Epithelial cell of proximal tubule (primary cell): Measurements from ENCODE around the gene PLEKHA1. TPM values are rescaled to one million over a fixed set of nuclear protein-coding genes. Genes with fewer than 3 reads are reported as not detected.

Source experiments
- DNase-seq: peaks from one replicate; pipeline ENCODE4 v3.0.0-alpha.2; 2011; ENCODE audit warnings: low read depth
- H3K4me3 ChIP-seq: 2 replicates; pipeline ENCODE4 v1.5.1; 2011; ENCODE audit warnings: low read depth, mild to moderate bottlenecking, low read length
- total RNA-seq: library from RNA; depleted of rRNA; stranded (reverse); fragments of >200 nt; gene quantifications from 2 replicates; pipeline ENCODE4 v1.2.3, GENCODE V29; 2015
- TF ChIP-seq, protein P1 (sequence below): conservative IDR thresholded peaks from 2 replicates; pipeline ENCODE4 v1.5.1; 2012; ENCODE audit warnings: low read depth, mild to moderate bottlenecking, low read length

Gene PLEKHA1
- total RNA-seq, 1 donor from 2014 or later, result 84.6 TPM

DNA sequence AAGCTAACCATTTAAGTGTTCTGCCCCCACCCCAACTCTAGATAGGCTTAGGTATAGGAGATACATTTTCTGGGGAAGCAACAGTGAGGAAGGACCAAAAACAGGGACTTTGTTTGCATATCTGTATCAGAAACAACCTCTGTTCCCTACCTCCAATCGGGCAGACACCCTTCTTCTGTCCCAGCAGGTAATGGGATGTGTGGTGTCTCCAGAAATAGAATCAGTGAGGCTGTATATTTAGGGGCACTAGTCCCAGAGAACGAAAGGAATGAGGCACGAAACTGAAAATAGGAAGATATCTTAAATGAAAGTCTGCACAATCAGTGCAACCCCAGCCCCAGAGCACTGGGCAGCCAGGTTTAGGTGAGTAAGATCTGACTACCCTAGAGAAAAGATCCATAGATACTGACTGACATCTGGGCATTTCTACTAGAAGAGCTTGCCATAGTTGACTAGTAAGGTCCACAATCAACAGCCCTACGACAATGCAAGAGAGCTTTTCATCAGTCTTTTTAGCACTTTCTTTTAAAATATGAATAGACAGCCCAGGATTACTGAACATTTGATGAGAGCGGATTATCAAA lies 28.1 kb downstream of the PLEKHA1 start:
- TF ChIP-seq, protein P1, sequence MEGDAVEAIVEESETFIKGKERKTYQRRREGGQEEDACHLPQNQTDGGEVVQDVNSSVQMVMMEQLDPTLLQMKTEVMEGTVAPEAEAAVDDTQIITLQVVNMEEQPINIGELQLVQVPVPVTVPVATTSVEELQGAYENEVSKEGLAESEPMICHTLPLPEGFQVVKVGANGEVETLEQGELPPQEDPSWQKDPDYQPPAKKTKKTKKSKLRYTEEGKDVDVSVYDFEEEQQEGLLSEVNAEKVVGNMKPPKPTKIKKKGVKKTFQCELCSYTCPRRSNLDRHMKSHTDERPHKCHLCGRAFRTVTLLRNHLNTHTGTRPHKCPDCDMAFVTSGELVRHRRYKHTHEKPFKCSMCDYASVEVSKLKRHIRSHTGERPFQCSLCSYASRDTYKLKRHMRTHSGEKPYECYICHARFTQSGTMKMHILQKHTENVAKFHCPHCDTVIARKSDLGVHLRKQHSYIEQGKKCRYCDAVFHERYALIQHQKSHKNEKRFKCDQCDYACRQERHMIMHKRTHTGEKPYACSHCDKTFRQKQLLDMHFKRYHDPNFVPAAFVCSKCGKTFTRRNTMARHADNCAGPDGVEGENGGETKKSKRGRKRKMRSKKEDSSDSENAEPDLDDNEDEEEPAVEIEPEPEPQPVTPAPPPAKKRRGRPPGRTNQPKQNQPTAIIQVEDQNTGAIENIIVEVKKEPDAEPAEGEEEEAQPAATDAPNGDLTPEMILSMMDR, result no peak
- no peak overlapping the region for H3K4me3 ChIP-seq
- no peak for DNase-seq

DNA sequence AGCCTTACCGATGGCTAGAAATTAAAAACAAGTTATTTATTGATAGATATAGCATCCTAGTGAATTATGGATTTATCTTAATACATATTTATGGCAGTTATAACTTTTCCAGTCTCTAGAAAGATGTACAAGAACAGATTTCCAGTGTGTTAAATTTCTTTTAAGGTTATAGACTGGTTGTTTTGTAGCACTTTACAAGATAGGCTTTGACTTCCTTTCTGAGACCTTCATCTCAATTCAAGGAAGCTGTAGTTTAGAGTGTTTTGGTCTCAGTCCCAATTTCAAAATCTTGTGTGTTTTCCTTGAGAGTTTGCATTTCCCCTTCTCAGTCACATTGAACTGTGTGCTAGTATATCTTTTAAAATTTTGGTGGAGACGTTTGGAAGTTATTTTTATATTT lies 30.1 kb downstream of the PLEKHA1 start:
- DNase-seq, result no peak
- no peak overlapping the region for H3K4me3 ChIP-seq
- TF ChIP-seq, protein P1, result no peak

DNA sequence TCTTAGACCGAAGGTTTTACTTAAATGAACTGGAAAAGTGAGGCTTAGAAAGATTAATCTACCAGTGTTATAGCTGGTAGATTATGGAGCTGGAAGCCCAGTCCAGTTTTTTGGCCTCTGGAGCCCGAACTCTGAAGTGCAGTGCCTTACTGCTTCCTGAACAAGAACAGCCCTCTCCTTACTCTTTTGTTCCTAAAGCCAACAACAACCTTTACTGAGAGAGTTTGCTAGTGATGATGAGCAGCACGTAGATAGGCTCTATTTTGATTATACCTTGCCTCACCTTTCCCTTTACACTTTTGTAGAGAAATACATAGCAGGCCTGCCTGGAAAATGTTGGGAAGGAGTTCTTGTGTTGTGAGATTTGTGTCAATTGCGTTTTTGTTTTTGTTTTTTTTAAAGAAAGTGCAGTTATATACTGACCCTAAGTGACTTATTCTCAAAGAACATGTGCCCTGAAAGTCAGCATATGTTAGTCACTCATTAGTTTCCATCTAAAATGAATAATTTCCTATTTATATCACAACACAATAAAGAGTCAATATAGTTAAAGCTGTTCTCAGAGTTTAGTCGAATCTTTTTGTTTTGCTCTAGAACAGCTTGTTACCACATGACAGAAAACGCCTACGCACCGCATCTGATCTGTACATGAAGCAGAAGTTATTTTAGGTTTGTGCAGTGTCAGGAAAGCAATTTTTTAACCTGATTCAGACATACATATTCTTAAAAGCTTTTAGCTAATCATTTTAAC lies 33.0 kb downstream of the PLEKHA1 start:
- TF ChIP-seq, protein P1, result no peak
- H3K4me3 ChIP-seq, result no peak overlapping the region
- DNase-seq, result no peak

DNA sequence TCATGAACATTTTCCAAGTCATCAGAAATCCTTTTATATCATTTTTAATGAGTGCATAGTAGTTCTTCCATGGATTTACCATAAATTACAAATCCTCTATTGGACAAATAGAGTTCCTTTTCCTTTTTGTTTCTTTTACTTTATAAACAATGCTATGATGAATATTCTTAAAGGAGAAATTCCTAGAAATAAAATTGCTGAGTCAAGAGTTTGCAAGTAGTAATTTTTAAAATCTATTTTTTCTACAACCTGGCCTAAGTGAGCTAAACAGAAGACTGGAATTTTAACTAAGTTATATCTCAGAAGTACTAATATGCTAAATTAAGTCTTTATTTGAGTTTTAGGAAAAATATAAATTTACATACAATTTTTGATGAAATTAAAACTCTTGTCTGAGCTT lies 38.8 kb downstream of the PLEKHA1 start:
- H3K4me3 ChIP-seq, result no peak overlapping the region
- TF ChIP-seq, protein P1, result no peak
- DNase-seq, result no peak

DNA sequence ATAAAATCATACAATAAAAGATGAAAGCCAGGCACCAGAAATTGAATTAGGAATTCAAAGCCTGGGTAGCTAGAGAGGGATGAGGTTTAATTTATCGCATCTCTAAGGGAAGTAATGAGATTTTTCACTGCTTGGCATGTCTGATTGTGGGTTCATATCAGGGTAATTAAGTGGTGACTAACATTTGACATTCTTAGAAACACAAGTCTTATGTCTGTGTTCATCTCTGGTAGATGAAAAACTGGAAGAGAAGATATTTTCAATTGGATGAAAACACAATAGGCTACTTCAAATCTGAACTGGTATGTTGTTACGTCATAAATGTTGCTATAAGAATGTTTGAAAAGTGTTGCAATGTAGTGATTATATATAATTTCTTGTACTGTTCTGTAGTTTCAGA lies 43.2 kb downstream of the PLEKHA1 start:
- no peak for DNase-seq
- no peak overlapping the region for H3K4me3 ChIP-seq
- TF ChIP-seq, protein P1, result no peak

DNA sequence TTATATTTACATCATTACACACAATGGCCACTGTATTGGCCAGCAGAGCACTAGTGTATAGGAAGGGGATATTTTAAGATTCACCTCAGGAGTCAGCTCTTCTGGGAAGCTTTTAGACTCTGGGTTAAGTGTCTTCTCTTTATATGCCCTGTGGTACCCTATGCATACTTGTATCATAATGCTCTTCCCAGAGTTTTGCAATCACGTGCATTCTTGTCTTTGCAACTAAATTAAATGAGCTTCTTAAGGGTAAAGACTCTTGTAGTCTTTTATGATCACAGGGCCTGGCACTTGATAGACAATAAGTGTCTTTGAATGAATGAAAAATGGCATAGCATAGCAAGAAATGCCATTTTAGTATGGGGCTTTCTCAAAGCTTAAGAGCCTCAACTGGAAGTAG lies 44.5 kb downstream of the PLEKHA1 start:
- no peak for DNase-seq
- no peak overlapping the region for H3K4me3 ChIP-seq
- TF ChIP-seq, protein P1, result no peak
